Gastroesophageal sphincter (tissue), 3 donors: ENCODE results near the gene C1orf116.

Experiments
- CTCF ChIP-seq, 4 experiments: fragments of 200-600 bp in 2 of 4; fragments of 450-650 bp in 2 of 4; sonication (generic) in 1 of 4; IDR thresholded peaks; one replicate each; pipeline ENCODE4 v1.5.1; 2017 to 2019; ENCODE audit warnings: antibody characterized with exemption in 4 of 4, mild to moderate bottlenecking in 2 of 4, moderate library complexity in 2 of 4
- EP300 ChIP-seq: sonication (generic); formaldehyde crosslinking; IDR thresholded peaks from one replicate; pipeline ENCODE4 v1.6.1; 2017; ENCODE audit warnings: antibody characterized with exemption, mild to moderate bottlenecking
- POLR2A ChIP-seq, 2 donors: fragments of 450-650 bp; IDR thresholded peaks; one replicate each; pipeline ENCODE4 v1.6.1; 2017; ENCODE audit warnings: antibody characterized with exemption in 2 of 2, mild to moderate bottlenecking in 2 of 2, moderate library complexity in 1 of 2
- POLR2AphosphoS5 ChIP-seq: sonication (generic); formaldehyde crosslinking; IDR thresholded peaks from one replicate; pipeline ENCODE4 v1.6.1; 2017; ENCODE audit warnings: antibody characterized with exemption

- no peak for TF ChIP-seq POLR2A (IDR thresholded peaks at IDR 0.05)
- no peak for TF ChIP-seq CTCF (IDR thresholded peaks at IDR 0.05)
- no peak for TF ChIP-seq EP300
- TF ChIP-seq POLR2AphosphoS5, result no peak
Observed at GRCh38 chr1:207014728-207015127, 17.8 kb downstream of the C1orf116 start.
